PC-9 (cell line): ENCODE data around the gene CCM2L. TPM values are rescaled to one million over a fixed set of nuclear protein-coding genes. Genes with fewer than 3 reads are reported as not detected.

Source experiments
- BruUV-seq: library from RNA; stranded (reverse); fragments of 400-500 nt; replicated peaks from 2 replicates; lab custom pipeline; 2021; lab: Mats Ljungman, UMichigan
- CTCF ChIA-PET: fragments of 300-600 bp; sonication (Branson Sonifier 250); formaldehyde crosslinking; loops from one replicate; lab custom pipeline; 2022; ENCODE audit warnings: antibody characterized with exemption; lab: Charles Lee
- POLR2A ChIA-PET: fragments of 300-600 bp; sonication (Branson Sonifier 250); formaldehyde crosslinking; loops from one replicate; lab custom pipeline; 2022; ENCODE audit warnings: antibody characterized with exemption; ENCODE audit not compliant: unreplicated experiment; lab: Charles Lee
- DNase-seq, 2 experiments: peaks; one replicate each; pipeline versions ENCODE4 v3.0.0 to v3.0.0-alpha.2; 2015 to 2022; ENCODE audit warnings: mixed read lengths in 1 of 2
- H2AFZ ChIP-seq: fragments of 200-600 bp; sonication (generic); 2 replicates; pipeline ENCODE4 v1.8.1; 2017; ENCODE audit warnings: antibody characterized with exemption
- H3F3A ChIP-seq: fragments of 200-600 bp; sonication (generic); 2 replicates; pipeline ENCODE4 v1.8.1; 2017; ENCODE audit warnings: antibody characterized with exemption, mild to moderate bottlenecking, low read depth; ENCODE audit not compliant: insufficient read depth
- H3K27ac ChIP-seq: fragments of 200-600 bp; sonication (generic); 2 replicates; pipeline ENCODE4 v1.6.1; 2016; ENCODE audit warnings: mixed run types
- H3K27me3 ChIP-seq: fragments of 200-600 bp; sonication (generic); 2 replicates; pipeline ENCODE4 v1.6.1; 2016; ENCODE audit warnings: low read depth, mixed run types; ENCODE audit not compliant: insufficient read depth
- H3K36me3 ChIP-seq: fragments of 200-600 bp; sonication (generic); 2 replicates; pipeline ENCODE4 v1.6.1; 2016; ENCODE audit warnings: low read depth, mixed run types
- H3K4me1 ChIP-seq: fragments of 200-600 bp; sonication (generic); replicated peaks from 2 replicates; pipeline ENCODE4 v1.6.1; 2016; ENCODE audit warnings: mixed run types; ENCODE audit not compliant: insufficient read depth
- H3K4me2 ChIP-seq: fragments of 200-600 bp; sonication (generic); 2 replicates; pipeline ENCODE4 v1.6.1; 2017; ENCODE audit warnings: mixed run types
- H3K4me3 ChIP-seq: fragments of 200-600 bp; sonication (generic); 2 replicates; pipeline ENCODE4 v1.6.1; 2016; ENCODE audit warnings: mixed run types
- H3K79me2 ChIP-seq: fragments of 200-600 bp; sonication (generic); 2 replicates; pipeline ENCODE4 v1.6.1; 2017; ENCODE audit warnings: low read depth, mixed run types
- H3K9me2 ChIP-seq: fragments of 200-600 bp; sonication (generic); 2 replicates; pipeline ENCODE4 v1.8.1; 2017; ENCODE audit warnings: mild to moderate bottlenecking; ENCODE audit not compliant: insufficient read depth
- H3K9me3 ChIP-seq: fragments of 200-600 bp; sonication (generic); 2 replicates; pipeline ENCODE4 v1.8.1; 2016; ENCODE audit warnings: low read depth; ENCODE audit not compliant: insufficient read depth
- H4K20me1 ChIP-seq: fragments of 200-600 bp; sonication (generic); 2 replicates; pipeline ENCODE4 v1.8.1; 2017; ENCODE audit not compliant: insufficient read depth
- CTCF ChIP-seq: fragments of 200-600 bp; sonication (generic); conservative IDR thresholded peaks from 2 replicates; pipeline ENCODE4 v1.6.1; 2017; ENCODE audit warnings: mixed run types, antibody characterized with exemption, mild to moderate bottlenecking, moderate library complexity
- EZH2 ChIP-seq: fragments of 200-600 bp; sonication (generic); IDR thresholded peaks from 2 replicates; pipeline ENCODE4 v1.8.0; 2017; ENCODE audit warnings: antibody characterized with exemption, low read depth
- intact Hi-C: fragments of 100-400 bp; cut with micrococcal nuclease; formaldehyde crosslinking; loops from one replicate; pipeline ENCODE4 v1.10.0; 2022; ENCODE audit not compliant: unreplicated experiment
- total RNA-seq: library from RNA; stranded (reverse); gene quantifications from 2 replicates; pipeline ENCODE4 v1.2.3, GENCODE V29; 2021

Gene CCM2L
- total RNA-seq, 1 experiment from 2014 or later, result 0.31 TPM

GRCh38 chr20:32012159-32012688, 2.0 kb downstream of the CCM2L start:
- Histone ChIP-seq H3K27ac (no peak overlapping the region), H3K4me3 (no peak overlapping the region), H3K4me2 (no peak overlapping the region), H3K9me3 (no peaks in the 10 kb centered on the region), H3F3A (no peaks in the 10 kb centered on the region), H2AFZ (no peak overlapping the region), H3K27me3 (peaks cover 80% of the 10 kb centered on the region), H3K36me3 (no peaks in the 10 kb centered on the region), H3K4me1 (no peaks in the 10 kb centered on the region), H4K20me1 (no peaks in the 10 kb centered on the region), H3K9me2 (no peaks in the 10 kb centered on the region), H3K79me2 (no peaks in the 10 kb centered on the region)
- POLR2A ChIA-PET, result no interaction called here
- CTCF ChIA-PET, result no interaction called here
- BruUV-seq, result no TSS peak
- no peak for DNase-seq
- intact Hi-C loops, result no loop called here
- TF ChIP-seq CTCF, result no peak
- TF ChIP-seq EZH2, result no peak

GRCh38 chr20:32013326-32013725, 3.1 kb downstream of the CCM2L start:
- POLR2A ChIA-PET, result no interaction called here
- Histone ChIP-seq H3K4me3 (no peak overlapping the region), H3K9me2 (no peaks in the 10 kb centered on the region), H3F3A (no peaks in the 10 kb centered on the region), H3K27me3 (peaks cover 75% of the 10 kb centered on the region), H3K4me2 (no peak overlapping the region), H3K36me3 (no peaks in the 10 kb centered on the region), H3K9me3 (no peaks in the 10 kb centered on the region), H3K79me2 (no peaks in the 10 kb centered on the region), H4K20me1 (no peaks in the 10 kb centered on the region), H3K4me1 (0 out of 2 replicates have a peak, but pooled peaks cover 4% of the 10 kb centered on the region), H3K27ac (no peak overlapping the region), H2AFZ (no peak overlapping the region)
- TF ChIP-seq EZH2 (no peak), CTCF (no peak)
- no TSS peak for BruUV-seq
- DNase-seq, result no peak
- CTCF ChIA-PET, result no interaction called here
- intact Hi-C loops, result no loop called here

- peak; percentile 69 to 73 for DNase-seq
- H3K79me2 ChIP-seq, result no peaks in the 10 kb centered on the region
- no peaks in the 10 kb centered on the region for H3K9me3 ChIP-seq
- intact Hi-C loops, result loop anchor here (5.0 kb wide), 1 partner anchor 65 kb away; the partner anchor contains the start of gene PDRG1
- no peaks in the 10 kb centered on the region for H3K9me2 ChIP-seq
- ChIA-PET POLR2A (no interaction called here), CTCF (interaction anchor here (0.6 to 1.1 kb wide), 3 partner anchors 44 to 166 kb away, joined by 3 to 7 read pairs (median 3); no protein-coding TSS in a partner anchor)
- TF ChIP-seq CTCF (peak; percentile 61), EZH2 (no peak)
- H3K4me3 ChIP-seq, result peak overlapping the region; percentile 32; the same call in 1 of the 2 replicates
- H3K36me3 ChIP-seq, result no peaks in the 10 kb centered on the region
- no peaks in the 10 kb centered on the region for H4K20me1 ChIP-seq
- peaks cover 77% of the 10 kb centered on the region for H3K27me3 ChIP-seq
- H2AFZ ChIP-seq, result peak overlapping the region; percentile 53; the same call in 1 of the 2 replicates
- no peaks in the 10 kb centered on the region for H3F3A ChIP-seq
- no TSS peak for BruUV-seq
- H3K4me1 ChIP-seq, result 0 out of 2 replicates have a peak, but pooled peaks cover 4% of the 10 kb centered on the region
- no peak overlapping the region for H3K27ac ChIP-seq
- peak overlapping the region; percentile 68 for H3K4me2 ChIP-seq
Measured at GRCh38 chr20:32017711-32018251, 7.5 kb downstream of the CCM2L start.
